ENCODE measurements around the gene HECTD2. TPM values are rescaled to one million over a fixed set of nuclear protein-coding genes. Genes with fewer than 3 reads are reported as not detected.

The HECTD2 gene
- total and polyA plus RNA-seq, 9 donors = 8.4 to 22.3 (median 20.2) TPM

DNA sequence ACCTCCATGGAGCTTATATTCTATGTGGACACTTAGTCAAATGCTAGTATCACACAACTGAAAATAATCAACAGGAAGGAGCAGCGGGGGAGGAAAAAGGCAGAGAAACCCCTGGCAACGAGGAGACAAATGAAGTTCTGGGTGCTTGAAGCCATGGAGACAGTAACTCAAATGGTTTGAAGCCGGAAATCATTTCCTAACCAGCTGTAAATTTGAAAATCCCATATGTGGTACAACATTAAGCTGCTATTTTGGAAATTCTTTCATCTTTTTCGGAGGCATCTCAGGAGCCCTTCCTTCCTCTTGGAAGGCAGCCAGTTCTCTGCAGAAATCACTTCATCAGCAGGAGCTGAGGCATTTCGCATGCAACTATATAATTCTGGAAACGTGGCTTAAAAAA, 131.3 kb downstream of the HECTD2 start:
- no peaks in the 10 kb centered on the region for H3K27me3 ChIP-seq
- DNase-seq = no peak
- TF ChIP-seq POLR2A (IDR thresholded peaks at IDR 0.05) (no peak), EP300 (IDR thresholded peaks at IDR 0.05) (no peak), CTCF (IDR thresholded peaks at IDR 0.05) (no peak)
- no peak overlapping the region for H3K4me3 ChIP-seq
- 11 to 21% (median 19%) methylated on average over 6 of the region's 6 CpGs for WGBS, 3 donors
- no peaks in the 10 kb centered on the region for H3K9me3 ChIP-seq
- H3K36me3 ChIP-seq = no peaks in the 10 kb centered on the region
- peaks cover 13% of the 10 kb centered on the region for H3K4me1 ChIP-seq (ENCODE audit: insufficient read depth)
- H3K27ac ChIP-seq = no peak overlapping the region
- intact Hi-C loops (cut with DNase I) = no loop called here

DNA sequence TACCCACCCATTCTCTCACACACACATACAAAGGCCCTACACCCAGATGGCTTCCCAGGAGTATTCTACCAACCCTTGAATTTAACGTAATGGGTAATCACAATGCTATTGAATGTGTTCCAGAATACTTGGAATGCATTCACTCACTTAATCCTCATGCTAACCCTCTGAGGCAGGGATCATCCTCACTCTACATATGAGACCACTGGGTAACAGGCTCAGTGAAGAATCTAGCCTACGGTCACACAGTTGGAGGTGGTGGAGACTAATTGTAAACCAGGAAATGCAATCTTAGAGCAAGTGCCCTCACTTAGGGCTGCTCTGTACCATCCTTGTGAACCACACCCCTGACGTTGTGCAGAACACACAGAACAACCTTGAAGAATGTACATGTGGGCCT, 135.2 kb downstream of the HECTD2 start:
- Histone ChIP-seq H3K36me3 (no peaks in the 10 kb centered on the region), H3K9me3 (no peaks in the 10 kb centered on the region), H3K4me3 (no peak overlapping the region), H3K27ac (no peak overlapping the region), H3K27me3 (no peaks in the 10 kb centered on the region), H3K4me1 (ENCODE audit: insufficient read depth) (peaks cover 3% of the 10 kb centered on the region)
- intact Hi-C loops (cut with DNase I) = no loop called here
- WGBS, 3 donors = 70 to 93% (median 87%) methylated on average over 3 of the region's 3 CpGs
- no peak for DNase-seq
- TF ChIP-seq CTCF (IDR thresholded peaks at IDR 0.05) (no peak), EP300 (IDR thresholded peaks at IDR 0.05) (no peak), POLR2A (IDR thresholded peaks at IDR 0.05) (no peak)

DNA sequence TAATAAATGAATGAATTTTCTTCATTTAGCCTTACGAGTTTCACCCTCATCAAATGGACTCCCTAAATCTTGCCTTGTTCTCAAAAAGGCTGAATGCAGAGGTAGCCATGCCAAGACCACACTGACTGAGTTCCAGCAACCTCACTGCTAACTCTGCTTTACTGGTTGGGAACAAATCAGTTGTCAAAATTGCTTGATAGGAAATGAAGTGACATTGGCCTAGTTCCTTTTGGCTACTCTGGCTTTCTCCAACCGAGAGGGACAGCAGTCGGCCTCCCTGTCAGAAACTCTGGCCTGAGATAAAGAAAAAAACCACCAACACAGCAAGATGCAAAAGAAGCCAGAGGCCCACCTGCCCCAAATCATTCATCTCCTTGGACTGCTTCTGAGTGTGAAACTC, 135.7 kb downstream of the HECTD2 start:
- Histone ChIP-seq H3K36me3 (no peaks in the 10 kb centered on the region), H3K4me3 (no peak overlapping the region), H3K27ac (no peak overlapping the region), H3K9me3 (no peaks in the 10 kb centered on the region), H3K27me3 (no peaks in the 10 kb centered on the region), H3K4me1 (ENCODE audit: insufficient read depth) (peaks cover 3% of the 10 kb centered on the region)
- no peak for TF ChIP-seq EP300 (IDR thresholded peaks at IDR 0.05)
- TF ChIP-seq CTCF (IDR thresholded peaks at IDR 0.05) = no peak
- TF ChIP-seq POLR2A (IDR thresholded peaks at IDR 0.05) = no peak
- WGBS, 3 donors = 59 to 85% (median 81%) methylated on average over 3 of the region's 3 CpGs
- intact Hi-C loops (cut with DNase I) = no loop called here
- DNase-seq = no peak

- no peak overlapping the region for H3K4me3 ChIP-seq
- H3K27me3 ChIP-seq = no peaks in the 10 kb centered on the region
- DNase-seq = no peak
- intact Hi-C loops (cut with DNase I) = no loop called here
- H3K36me3 ChIP-seq = no peaks in the 10 kb centered on the region
- no peaks in the 10 kb centered on the region for H3K9me3 ChIP-seq
- WGBS, 3 donors = 88 to 89% (median 89%) methylated on average over 3 of the region's 3 CpGs
- no peak overlapping the region for H3K27ac ChIP-seq
- TF ChIP-seq EP300 (IDR thresholded peaks at IDR 0.05) = no peak
- no peaks in the 10 kb centered on the region for H3K4me1 ChIP-seq (ENCODE audit: insufficient read depth)
Measured at GRCh38 chr10:91549262-91549661, 139.1 kb downstream of the HECTD2 start.

DNA sequence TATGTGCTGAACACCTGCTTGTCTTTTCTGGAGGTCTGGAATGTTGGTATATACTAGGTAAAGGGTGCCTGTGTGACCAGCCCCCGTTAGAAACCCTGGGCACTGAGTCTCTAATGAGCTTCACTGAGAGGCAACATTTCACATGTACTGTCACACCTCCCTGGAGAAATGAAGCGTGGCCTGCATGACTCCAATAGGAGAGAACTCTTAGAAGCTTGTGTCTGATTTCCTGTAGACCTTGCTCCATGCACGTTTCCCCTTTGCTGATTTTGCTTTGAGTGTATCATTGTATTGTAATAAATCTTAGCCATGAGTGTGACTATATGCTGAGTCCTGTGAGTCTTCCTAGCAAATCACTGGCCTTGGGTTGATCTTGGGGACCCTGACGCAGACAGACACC, 139.9 kb downstream of the HECTD2 start:
- intact Hi-C loops (cut with DNase I) = loop anchor here in 3 of 4 donors (5.0 to 10.0 kb wide), 5 partner anchors 58 to 158 kb away; partner anchors contain the start of gene PPP1R3C (in 1 of the 3)
- no peak for DNase-seq
- TF ChIP-seq CTCF (IDR thresholded peaks at IDR 0.05) (no peak), EP300 (IDR thresholded peaks at IDR 0.05) (no peak), POLR2A (IDR thresholded peaks at IDR 0.05) (no peak)
- Histone ChIP-seq H3K36me3 (no peaks in the 10 kb centered on the region), H3K27me3 (no peaks in the 10 kb centered on the region), H3K9me3 (no peaks in the 10 kb centered on the region), H3K27ac (no peak overlapping the region), H3K4me1 (ENCODE audit: insufficient read depth) (no peaks in the 10 kb centered on the region), H3K4me3 (no peak overlapping the region)
- 89 to 100% (median 90%) methylated on average over 4 of the region's 4 CpGs for WGBS, 3 donors
